Body of pancreas (tissue), 4 donors: ENCODE data around the gene SDHC. TPM values are rescaled to one million over a fixed set of nuclear protein-coding genes. Genes with fewer than 3 reads are reported as not detected.

Experiments used
- ATAC-seq: fragments of 150-250 bp; one replicate; pipeline ENCODE4 v1.9.1; 2016
- DNase-seq, 4 donors: peaks; one replicate each; pipeline ENCODE4 v3.0.0-alpha.2; 2019
- H3K27ac ChIP-seq, 4 donors: fragments of 200-600 bp; sonication (generic); 1 replicate in 3 of 4; 2 replicates in 1 of 4; pipeline versions ENCODE4 v1.5.1 to v1.6.1; 2016 to 2019; ENCODE audit warnings: mild to moderate bottlenecking in 1 of 4, mixed read lengths in 1 of 4, moderate library complexity in 1 of 4
- H3K27me3 ChIP-seq, 2 donors: fragments of 200-600 bp; sonication (generic); one replicate each; pipeline ENCODE4 v1.6.0; 2016; ENCODE audit warnings: mild to moderate bottlenecking in 1 of 2
- H3K36me3 ChIP-seq, 2 donors: fragments of 200-600 bp; sonication (generic); replicated peaks in 1 of 2; 2 replicates each; pipeline ENCODE4 v1.5.1; 2016; ENCODE audit warnings: low read depth in 2 of 2; ENCODE audit not compliant: insufficient read depth in 1 of 2
- H3K4me1 ChIP-seq: fragments of 200-600 bp; sonication (generic); one replicate; pipeline ENCODE4 v1.6.0; 2016
- H3K4me3 ChIP-seq, 2 donors: fragments of 200-600 bp; sonication (generic); 1 replicate in 1 of 2; 2 replicates in 1 of 2; pipeline ENCODE4 v1.5.1; 2016 to 2019
- H3K9me3 ChIP-seq, 3 donors: fragments of 200-600 bp; sonication (generic); 1 replicate in 2 of 3; 2 replicates in 1 of 3; pipeline ENCODE4 v1.5.1; 2016
- CTCF ChIP-seq, 7 experiments: fragments of 450-650 bp in 4 of 7; fragments of 200-600 bp in 3 of 7; sonication (generic) in 3 of 7; IDR thresholded peaks; one replicate each; pipeline ENCODE4 v1.5.1; 2016 to 2019; ENCODE audit warnings: antibody characterized with exemption in 7 of 7
- POLR2A ChIP-seq, 3 donors: fragments of 450-650 bp; IDR thresholded peaks; one replicate each; pipeline ENCODE4 v1.6.1; 2016; ENCODE audit warnings: antibody characterized with exemption in 3 of 3, mild to moderate bottlenecking in 2 of 3
- WGBS, 2 donors: methylation state at CpG; one replicate each; pipeline ENCODE4 v1.1.5; 2017; 5-methylcytosine and 5-hydroxymethylcytosine counted together
- intact Hi-C: fragments of 100-400 bp; cut with DNase I; formaldehyde crosslinking; loops from one replicate; pipeline ENCODE4 v1.15.1; 2023
- total RNA-seq, 2 donors: library from RNA; depleted of rRNA; stranded (reverse); fragments of >200 nt; gene quantifications; one replicate each; pipeline ENCODE4 v1.1.0, GENCODE V29; 2016

The SDHC gene
- 10 to 100 TPM; 22.7 to 26.2 TPM for total RNA-seq

DNA sequence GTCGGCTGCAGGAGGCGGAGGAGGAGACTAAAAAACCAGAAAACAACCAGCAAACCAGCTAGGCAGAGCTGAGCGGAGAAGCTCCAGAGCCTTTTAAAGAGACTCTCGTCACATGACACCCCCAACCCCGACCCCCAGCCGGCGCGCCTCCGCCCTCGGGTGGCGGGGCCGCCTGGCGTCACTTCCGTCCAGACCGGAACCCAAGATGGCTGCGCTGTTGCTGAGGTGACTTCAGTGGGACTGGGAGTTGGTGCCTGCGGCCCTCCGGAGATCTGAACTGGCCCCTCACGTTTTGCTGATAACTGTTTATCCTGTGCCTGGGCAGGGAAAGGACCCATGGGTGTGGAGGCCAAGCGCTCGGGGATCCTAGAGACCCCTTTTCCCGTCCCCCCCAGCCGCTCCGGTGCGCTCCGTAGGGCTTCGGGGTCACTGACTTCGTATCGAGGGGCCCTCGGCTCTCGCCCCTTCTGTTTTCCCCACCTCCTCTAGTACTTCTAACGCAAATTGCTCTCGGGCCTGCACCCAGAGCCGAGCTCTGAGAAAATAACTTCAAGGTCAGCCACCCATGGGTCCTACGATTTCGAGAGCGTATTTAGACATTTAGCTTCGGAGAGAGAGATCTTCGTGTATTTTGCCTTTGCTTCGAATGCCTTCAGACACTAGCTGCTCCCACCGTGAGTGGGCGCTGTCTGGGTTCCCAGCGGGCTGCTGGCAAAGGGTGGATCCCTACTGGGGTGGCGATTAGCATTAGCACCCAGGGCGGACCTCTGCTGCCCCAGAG is at the start of gene SDHC:
SDHC (plus strand) TSS at position 181 of the 781 bp plus-strand sequence; CDS start at position 206, 25 bp downstream.
- 0 to 1% methylated on average over 28 to 41 of the region's 45 CpGs for WGBS, 2 donors
- Histone ChIP-seq H3K27me3 (no peaks in the 10 kb centered on the region), H3K36me3 (no peaks in the 10 kb centered on the region), H3K9me3 (no peaks in the 10 kb centered on the region), H3K4me1 (peaks cover 41% of the 10 kb centered on the region), H3K27ac (peak within 1 kb of the TSS; percentile 62 to 93 (median 90)), H3K4me3 (peak within 1 kb of the TSS; percentile 46 to 80)
- intact Hi-C loops: no loop called here
- peak; percentile 99 for ATAC-seq
- TF ChIP-seq POLR2A (IDR thresholded peaks at IDR 0.05) (peak; percentile 65 to 93 (median 90)), CTCF (IDR thresholded peaks at IDR 0.05) (peak in 1 of 7 experiments; percentile 7)
- peak; percentile 88 to 91 (median 90) for DNase-seq

GRCh38 chr1:161265305-161265704 is 48.9 kb upstream of the SDHC start:
- TF ChIP-seq POLR2A (IDR thresholded peaks at IDR 0.05) (no peak), CTCF (IDR thresholded peaks at IDR 0.05) (no peak)
- Histone ChIP-seq H3K27ac (no peak overlapping the region), H3K27me3 (no peaks in the 10 kb centered on the region), H3K4me3 (no peak overlapping the region), H3K9me3 (no peaks in the 10 kb centered on the region), H3K36me3 (no peaks in the 10 kb centered on the region), H3K4me1 (peaks cover 14% of the 10 kb centered on the region)
- intact Hi-C loops: no loop called here
- ATAC-seq (no peak), DNase-seq (no peak)
- 89 to 91% methylated on average over 5 of the region's 5 CpGs for WGBS, 2 donors

- H3K36me3 ChIP-seq: no peaks in the 10 kb centered on the region
- no peak overlapping the region for H3K4me3 ChIP-seq
- peaks cover 14% of the 10 kb centered on the region for H3K4me1 ChIP-seq
- intact Hi-C loops: no loop called here
- WGBS, 2 donors: 22 to 25% methylated on average over 3 of the region's 3 CpGs
- H3K27me3 ChIP-seq: no peaks in the 10 kb centered on the region
- H3K9me3 ChIP-seq: no peaks in the 10 kb centered on the region
- DNase-seq (no peak), ATAC-seq (no peak)
- H3K27ac ChIP-seq: no peak overlapping the region
- TF ChIP-seq POLR2A (IDR thresholded peaks at IDR 0.05) (no peak), CTCF (IDR thresholded peaks at IDR 0.05) (no peak)
Measured at GRCh38 chr1:161266202-161266601, 48.0 kb upstream of the SDHC start.

GRCh38 chr1:161266836-161267235 is 47.3 kb upstream of the SDHC start:
- no peaks in the 10 kb centered on the region for H3K27me3 ChIP-seq
- H3K4me3 ChIP-seq: no peak overlapping the region
- no peak for TF ChIP-seq CTCF (IDR thresholded peaks at IDR 0.05)
- no peak for TF ChIP-seq POLR2A (IDR thresholded peaks at IDR 0.05)
- intact Hi-C loops: no loop called here
- H3K4me1 ChIP-seq: peaks cover 14% of the 10 kb centered on the region
- ATAC-seq: no peak
- 61 to 63% methylated on average over 2 of the region's 2 CpGs for WGBS, 2 donors
- H3K36me3 ChIP-seq: no peaks in the 10 kb centered on the region
- H3K9me3 ChIP-seq: no peaks in the 10 kb centered on the region
- no peak for DNase-seq
- H3K27ac ChIP-seq: no peak overlapping the region

- DNase-seq: peak in 1 of 4 donors; percentile 5
- TF ChIP-seq POLR2A (IDR thresholded peaks at IDR 0.05): no peak
- no peak for TF ChIP-seq CTCF (IDR thresholded peaks at IDR 0.05)
- H3K27me3 ChIP-seq: no peaks in the 10 kb centered on the region
- no peaks in the 10 kb centered on the region for H3K9me3 ChIP-seq
- no peak overlapping the region for H3K27ac ChIP-seq
- peaks cover 14% of the 10 kb centered on the region for H3K4me1 ChIP-seq
- no peak overlapping the region for H3K4me3 ChIP-seq
- intact Hi-C loops: no loop called here
- H3K36me3 ChIP-seq: no peaks in the 10 kb centered on the region
- ATAC-seq: no peak
- WGBS, 2 donors: 72 to 85% methylated on average over 3 of the region's 3 CpGs
Measured at GRCh38 chr1:161267321-161267720, 46.9 kb upstream of the SDHC start.
